DOHH2 (cell line): ENCODE data around the gene CEP63.

Experiments
- CTCF ChIP-seq: fragments of 200-600 bp; sonication (generic); IDR thresholded peaks from one replicate; pipeline ENCODE4 v1.5.1; 2014; ENCODE audit warnings: antibody characterized with exemption, mild to moderate bottlenecking, low read depth, low read length; ENCODE audit not compliant: poor library complexity, severe bottlenecking
- EZH2phosphoT487 ChIP-seq: fragments of 200-600 bp; sonication (generic); IDR thresholded peaks from 2 replicates; pipeline ENCODE4 v1.6.1; 2017; ENCODE audit warnings: borderline replicate concordance, mild to moderate bottlenecking, antibody characterized with exemption, low read length, moderate library complexity, mixed read lengths

GRCh38 chr3:134535186-134535970 is 49.5 kb downstream of the CEP63 start:
- TF ChIP-seq CTCF (no peak), EZH2phosphoT487 (no peak)
